HG02981 (cell line): ENCODE data around the gene LTBP4.

ENCODE experiments used
- ATAC-seq: cut with Tn5 transposase; IDR thresholded peaks from one replicate; pipeline ENCODE4 v1.9.1; 2021; ENCODE audit warnings: mild to moderate bottlenecking, moderate library complexity; ENCODE audit not compliant: unreplicated experiment

The LTBP4 gene

DNA sequence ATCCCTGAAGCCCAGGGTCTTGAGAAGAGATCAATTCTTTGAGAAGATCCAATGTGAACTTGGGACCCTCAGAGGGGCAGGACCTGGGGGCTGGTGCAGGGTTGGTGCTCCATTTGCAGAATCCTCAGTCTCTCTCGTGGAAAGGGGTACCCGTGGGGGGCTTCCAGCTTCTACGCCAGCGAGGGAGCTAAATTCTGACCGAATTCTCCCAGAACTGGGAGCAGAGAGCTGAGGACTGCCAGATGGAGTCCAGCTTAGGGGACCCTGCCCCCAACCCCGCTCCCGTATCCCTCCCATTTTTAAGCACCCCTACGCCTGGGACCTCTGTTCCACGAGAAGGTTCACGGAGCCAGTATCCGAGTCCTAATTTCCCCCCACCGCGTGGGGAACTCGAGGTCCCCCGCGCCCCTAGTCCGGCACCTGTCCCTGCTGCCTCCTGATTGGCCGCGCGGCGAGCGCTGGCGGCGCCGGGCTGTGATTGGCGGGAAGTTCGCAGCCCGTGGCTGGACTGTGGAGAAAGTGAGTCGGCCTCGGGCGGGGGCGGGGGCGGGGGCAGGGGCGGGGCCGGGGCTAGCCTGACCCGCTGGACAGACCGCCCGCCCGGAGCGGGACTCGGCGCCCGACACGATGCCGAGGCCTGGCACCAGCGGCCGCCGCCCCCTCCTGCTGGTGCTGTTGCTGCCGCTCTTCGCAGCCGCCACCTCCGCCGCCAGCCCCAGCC is 4.4 kb upstream of the LTBP4 start:
- ATAC-seq: no peak

GRCh38 chr19:40597329-40597838 is 3.8 kb upstream of the LTBP4 start:
- ATAC-seq: no peak

DNA sequence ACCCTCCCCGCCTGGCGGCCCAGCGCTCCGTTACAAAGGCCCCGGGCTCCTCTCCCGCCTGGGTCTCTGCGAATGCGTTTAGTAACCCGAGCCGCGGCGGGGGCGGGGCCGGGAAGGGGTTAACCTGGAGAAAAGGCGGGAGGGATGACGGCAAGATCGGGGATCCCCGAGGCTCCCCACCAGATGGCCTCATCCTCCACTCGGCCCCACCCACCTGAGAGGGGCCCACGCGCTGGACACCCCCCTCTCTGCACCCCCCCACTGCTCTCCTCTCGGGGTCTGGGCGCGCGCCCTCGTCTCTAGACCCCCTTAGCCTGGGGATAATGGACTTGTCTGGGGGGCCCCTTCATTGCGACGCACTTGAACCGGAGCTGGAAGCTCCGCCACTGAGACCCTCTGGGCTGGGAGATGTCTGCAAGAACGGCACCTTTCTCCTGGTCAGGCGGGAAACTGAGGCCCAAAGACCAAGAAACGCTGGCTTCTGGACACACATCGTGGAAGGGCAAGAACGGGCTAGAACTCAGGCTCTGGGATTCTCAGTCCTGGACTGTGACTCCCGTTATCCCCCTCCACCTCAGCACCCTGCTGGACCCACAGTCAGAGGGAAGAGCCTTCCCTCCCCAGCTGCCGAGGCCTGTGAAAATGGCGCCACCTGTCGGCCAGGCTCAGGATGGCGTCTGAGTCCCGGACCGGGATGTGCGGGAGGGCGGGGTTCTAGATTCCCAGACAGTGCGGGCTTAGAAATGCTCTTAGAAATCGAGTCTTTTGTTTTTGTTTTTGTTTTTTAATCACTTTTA is 2.9 kb upstream of the LTBP4 start:
- ATAC-seq: no peak

DNA sequence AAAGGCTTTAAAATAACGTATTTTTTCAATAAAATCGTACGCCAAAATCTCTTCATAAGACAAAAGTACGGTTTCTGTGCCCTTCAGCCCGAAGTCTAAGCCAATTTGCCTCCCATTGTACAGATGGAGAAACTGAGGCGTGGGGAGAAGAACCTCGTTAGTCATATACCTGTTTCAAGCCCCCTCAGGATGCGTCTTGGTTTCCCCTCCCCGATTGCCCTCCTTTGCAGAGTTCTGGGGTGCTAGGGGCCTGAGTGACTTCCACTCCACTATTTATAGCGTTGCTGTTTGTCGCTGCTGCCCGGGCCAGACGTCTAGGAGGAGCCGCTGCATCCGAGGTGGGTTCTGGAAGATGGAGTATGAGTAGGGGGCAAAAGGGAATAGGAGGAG is 2.3 kb upstream of the LTBP4 start:
- ATAC-seq: no peak

- ATAC-seq: no peak
Observed at GRCh38 chr19:40599331-40599901, 1.8 kb upstream of the LTBP4 start.

GRCh38 chr19:40599902-40600569 is 1.1 kb upstream of the LTBP4 start:
- no peak for ATAC-seq

- ATAC-seq: no peak
Observed at GRCh38 chr19:40600570-40601133, 517 bp upstream of the LTBP4 start.

DNA sequence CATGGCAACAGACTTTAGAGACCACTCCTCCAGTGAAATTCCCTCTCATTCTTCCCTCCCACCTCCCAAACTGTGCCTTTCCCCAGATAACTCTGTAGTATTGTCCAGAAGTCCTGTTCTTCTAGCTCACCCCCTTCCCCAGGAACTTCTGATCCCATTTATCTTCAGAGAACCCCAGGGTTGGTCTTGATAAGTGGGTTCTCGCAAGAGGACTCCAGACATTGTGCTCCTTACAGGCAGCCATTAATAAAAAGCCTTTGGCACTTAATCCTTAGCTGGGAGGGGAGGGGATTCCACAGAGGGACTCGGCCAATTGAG is 1.9 kb downstream of the LTBP4 start:
- ATAC-seq: no peak

DNA sequence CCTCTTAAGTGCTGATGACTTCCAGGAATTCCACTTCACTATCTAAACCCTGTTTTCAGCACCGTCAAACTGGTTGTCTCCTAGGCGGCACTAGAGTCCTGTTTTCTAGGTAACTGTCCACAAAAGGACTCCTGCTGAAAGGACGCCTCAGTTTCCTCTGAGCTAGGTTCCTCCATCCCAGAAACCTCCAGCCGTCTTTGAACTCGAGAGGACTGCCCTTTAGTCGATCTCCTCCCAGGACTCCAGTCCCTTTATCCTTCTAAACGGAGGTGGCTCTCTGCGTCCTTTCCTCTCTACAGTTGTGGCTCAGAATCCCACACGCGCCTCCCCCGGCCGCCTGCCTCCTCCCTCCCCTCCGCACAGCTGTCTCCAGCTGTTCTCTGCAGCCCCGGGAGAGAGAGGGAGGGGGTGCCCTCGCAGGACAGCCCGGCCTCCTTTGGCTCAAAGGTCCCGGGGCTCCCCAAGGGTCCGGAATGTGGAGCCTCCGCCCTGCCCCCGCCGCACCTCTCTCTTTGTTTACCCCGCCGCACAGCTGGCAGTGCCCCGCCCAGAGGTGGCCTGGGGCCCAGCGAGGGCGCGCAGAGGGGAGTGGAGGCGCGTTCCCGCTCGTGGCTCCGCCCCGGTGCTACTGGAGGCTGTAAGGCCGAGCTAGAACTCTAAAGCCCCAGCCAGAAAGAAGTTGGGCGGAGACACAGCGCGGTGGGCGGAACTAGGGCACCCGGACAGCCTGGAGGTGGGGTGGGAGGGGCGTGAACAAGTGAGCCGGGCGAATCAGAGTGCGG is 2.4 kb downstream of the LTBP4 start:
- peak; percentile 69 for ATAC-seq

GRCh38 chr19:40604171-40604646 is 3.0 kb downstream of the LTBP4 start:
- ATAC-seq: no peak

DNA sequence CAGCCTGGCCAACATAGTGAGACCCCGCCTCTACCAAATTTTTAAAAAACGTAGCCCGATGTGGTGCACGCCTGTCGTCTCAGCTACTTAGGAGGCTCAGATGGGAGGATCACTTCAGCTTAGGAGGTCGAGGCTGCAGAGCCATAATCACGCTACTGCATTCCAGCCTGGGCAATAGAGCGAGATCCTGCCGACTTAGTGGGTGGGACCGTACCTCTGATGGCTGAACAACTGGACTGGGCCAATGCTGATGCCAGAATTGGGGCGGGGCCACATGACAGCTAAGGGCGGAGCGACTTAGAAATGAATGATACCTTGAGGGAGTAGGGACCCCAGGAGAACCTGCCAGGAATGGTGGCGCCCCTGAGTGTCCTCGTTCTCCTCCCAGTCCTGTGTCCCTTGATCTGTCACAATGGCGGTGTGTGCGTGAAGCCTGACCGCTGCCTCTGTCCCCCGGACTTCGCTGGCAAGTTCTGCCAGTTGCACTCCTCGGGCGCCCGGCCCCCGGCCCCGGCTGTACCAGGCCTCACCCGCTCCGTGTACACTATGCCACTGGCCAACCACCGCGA is 3.6 kb downstream of the LTBP4 start:
- no peak for ATAC-seq

DNA sequence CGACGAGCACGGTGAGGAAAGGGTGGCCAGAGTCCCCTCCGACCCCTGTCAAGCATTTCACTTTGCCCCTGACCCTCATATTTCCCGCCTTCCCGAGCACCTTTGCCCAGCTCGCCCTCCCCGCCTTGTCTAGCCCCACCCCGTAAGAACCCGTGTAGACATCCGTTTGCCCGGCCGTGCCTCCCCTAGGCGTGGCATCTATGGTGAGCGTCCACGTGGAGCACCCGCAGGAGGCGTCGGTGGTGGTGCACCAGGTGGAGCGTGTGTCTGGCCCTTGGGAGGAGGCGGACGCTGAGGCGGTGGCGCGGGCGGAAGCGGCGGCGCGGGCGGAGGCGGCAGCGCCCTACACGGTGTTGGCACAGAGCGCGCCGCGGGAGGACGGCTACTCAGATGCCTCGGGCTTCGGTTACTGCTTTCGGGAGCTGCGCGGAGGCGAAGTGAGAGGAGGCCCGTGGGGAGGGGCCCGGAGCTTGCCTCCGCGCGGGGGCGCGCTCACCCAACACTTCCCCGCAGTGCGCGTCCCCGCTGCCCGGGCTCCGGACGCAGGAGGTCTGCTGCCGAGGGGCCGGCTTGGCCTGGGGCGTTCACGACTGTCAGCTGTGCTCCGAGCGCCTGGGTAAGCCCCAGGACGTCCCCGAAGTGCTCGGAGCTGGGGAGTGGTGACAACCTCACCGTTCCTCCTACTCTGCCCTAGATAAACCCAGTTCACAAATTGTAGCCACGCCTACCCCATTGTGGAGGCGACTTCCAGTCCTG is 4.2 kb downstream of the LTBP4 start:
- peak; percentile 26 for ATAC-seq

GRCh38 chr19:40607311-40608239 is 6.4 kb downstream of the LTBP4 start:
- no peak for ATAC-seq

DNA sequence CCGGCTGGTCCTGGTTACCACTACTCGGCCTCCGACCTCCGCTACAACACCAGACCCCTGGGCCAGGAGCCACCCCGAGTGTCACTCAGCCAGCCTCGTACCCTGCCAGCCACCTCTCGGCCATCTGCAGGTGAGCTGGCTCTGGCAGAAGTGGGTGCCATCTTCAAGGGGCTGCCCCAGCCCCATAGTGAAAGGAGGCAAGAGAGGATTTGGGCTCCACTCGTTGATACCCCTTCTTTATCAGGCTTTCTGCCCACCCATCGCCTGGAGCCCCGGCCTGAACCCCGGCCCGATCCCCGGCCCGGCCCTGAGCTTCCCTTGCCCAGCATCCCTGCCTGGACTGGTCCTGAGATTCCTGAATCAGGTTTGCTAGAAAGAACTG is 7.1 kb downstream of the LTBP4 start:
- no peak for ATAC-seq

- ATAC-seq: no peak
Observed at GRCh38 chr19:40608957-40609356, 7.8 kb downstream of the LTBP4 start.

GRCh38 chr19:40609561-40610395 is 8.6 kb downstream of the LTBP4 start:
- ATAC-seq: peak; percentile 48

- ATAC-seq: no peak
Observed at GRCh38 chr19:40610396-40611064, 9.4 kb downstream of the LTBP4 start.
